ENCODE measurements around the gene ABHD8. TPM values are rescaled to one million over a fixed set of nuclear protein-coding genes. Genes with fewer than 3 reads are reported as not detected.
"Not testable (repeated sequence)": the region's sequence is repeated elsewhere in the genome, so short reads cannot be mapped to it uniquely, and the experiment has no call there.

The ABHD8 gene
- total and polyA plus RNA-seq, 2 of the 4 experiments (the other 2 are of a cell fraction): 3.9 to 10.2 TPM

GRCh38 chr19:17296273-17296672, 7.0 kb downstream of the ABHD8 start:
- Histone ChIP-seq H2BK5ac (ENCODE audit: low read depth, low read length, poor library complexity, severe bottlenecking) (no peak overlapping the region), H3K79me1 (ENCODE audit: low read depth in 1 of 2, low read length in 2 of 2) (peaks cover 0 to 24% of the 10 kb centered on the region in 2 experiments; a peak in 3 of 4 replicates), H3K14ac (replicated peaks; ENCODE audit: low read depth, low read length) (no peak overlapping the region), H3K27ac (ENCODE audit: insufficient read depth, low read length) (no peak overlapping the region), H2AK5ac (ENCODE audit: low read depth, low read length) (no peak overlapping the region), H3K9ac (ENCODE audit: low read depth, low read length) (no peak overlapping the region), H2BK20ac (ENCODE audit: low read depth, low read length) (no peak overlapping the region), H2AFZ (replicated peaks; ENCODE audit: low read length, poor library complexity) (no peak overlapping the region), H4K91ac (ENCODE audit: insufficient read depth, low read depth, low read length) (no peak overlapping the region), H4K8ac (ENCODE audit: low read depth in 2 of 2, low read length in 2 of 2) (no peak overlapping the region), H3K9me1 (ENCODE audit: insufficient read depth, low read length) (peaks cover 4% of the 10 kb centered on the region), H3K4me2 (ENCODE audit: low read depth, low read length) (no peak overlapping the region), H3K18ac (ENCODE audit: low read depth, low read length) (no peak overlapping the region), H3K4me3 (ENCODE audit: insufficient read depth, low read depth, low read length) (no peak overlapping the region), H3K23ac (ENCODE audit: low read depth, low read length) (no peak overlapping the region), H4K5ac (ENCODE audit: low read depth, low read length) (no peak overlapping the region), H4K20me1 (ENCODE audit: insufficient read depth, low read length) (0 out of 2 replicates have a peak, but pooled peaks cover 3% of the 10 kb centered on the region), H3K9me3 (ENCODE audit: control insufficient read depth, insufficient read depth, low read length) (peaks cover 4% of the 10 kb centered on the region), H2AK9ac (replicated peaks; ENCODE audit: low read depth, low read length, poor library complexity) (no peak overlapping the region), H3K36me3 (ENCODE audit: control insufficient read depth, insufficient read depth, low read length) (peaks cover 13% of the 10 kb centered on the region), H3K56ac (ENCODE audit: extremely low read depth, insufficient read depth, low read length) (no peak overlapping the region), H2BK120ac (ENCODE audit: low read depth, low read length) (no peak overlapping the region), H2BK15ac (ENCODE audit: low read depth, low read length) (no peak overlapping the region), H3K27me3 (ENCODE audit: control insufficient read depth, insufficient read depth, low read length) (no peaks in the 10 kb centered on the region), H3K4ac (ENCODE audit: low read depth, low read length) (no peak overlapping the region), H3K4me1 (ENCODE audit: control insufficient read depth, insufficient read depth, low read length) (no peaks in the 10 kb centered on the region)
- WGBS, 2 experiments (ENCODE audit: extremely low coverage in 2 of 2, insufficient read length in 1 of 2): 65% methylated on average over 2 of the region's 4 CpGs; no CpG with 5 or more reads in 1 of the 2 experiments
- intact Hi-C loops (cut with micrococcal nuclease): no loop called here
- ChIA-PET POLR2A (ENCODE audit: unreplicated experiment) (no interaction called here), CTCF (no interaction called here)
- DNase-seq (peak; percentile 36), ATAC-seq (ENCODE audit: low read depth) (no peak)
- TF ChIP-seq RAD21 (IDR thresholded peaks at IDR 0.05; ENCODE audit: low read length) (no peak), SMC3 (IDR thresholded peaks at IDR 0.05; ENCODE audit: low read depth, low read length) (0 out of 2 replicates have a peak, but pooled peaks have one; percentile 8), CTCF (conservative IDR thresholded peaks at IDR 0.05; ENCODE audit: low read depth, low read length) (peak; percentile 26)
- no TSS peak for BruUV-seq (replicated peaks)
- dilution Hi-C loops (cut with HindIII; ENCODE audit: low sequenced_read_pairs, unreplicated experiment): no loop called here
- in situ Hi-C loops (cut with MboI; ENCODE audit: low sequenced_read_pairs): no loop called here

GRCh38 chr19:17295551-17295950, 7.7 kb downstream of the ABHD8 start:
- H3K18ac ChIP-seq (ENCODE audit: low read depth, low read length); H2BK15ac ChIP-seq (ENCODE audit: low read depth, low read length); H4K20me1 ChIP-seq (ENCODE audit: insufficient read depth, low read length); H3K4me2 ChIP-seq (ENCODE audit: low read depth, low read length); H4K8ac ChIP-seq (ENCODE audit: low read depth in 2 of 2, low read length in 2 of 2); H3K4me3 ChIP-seq (ENCODE audit: insufficient read depth, low read depth, low read length); H3K14ac ChIP-seq (replicated peaks; ENCODE audit: low read depth, low read length); H3K56ac ChIP-seq (ENCODE audit: extremely low read depth, insufficient read depth, low read length); H2BK20ac ChIP-seq (ENCODE audit: low read depth, low read length); CTCF ChIA-PET; H3K23ac ChIP-seq (ENCODE audit: low read depth, low read length); H3K27me3 ChIP-seq (ENCODE audit: control insufficient read depth, insufficient read depth, low read length); H4K5ac ChIP-seq (ENCODE audit: low read depth, low read length); in situ Hi-C loops (cut with MboI; ENCODE audit: low sequenced_read_pairs); H2AK5ac ChIP-seq (ENCODE audit: low read depth, low read length); H3K9me1 ChIP-seq (ENCODE audit: insufficient read depth, low read length); intact Hi-C loops (cut with micrococcal nuclease); H3K9me3 ChIP-seq (ENCODE audit: control insufficient read depth, insufficient read depth, low read length); H3K4ac ChIP-seq (ENCODE audit: low read depth, low read length); H2BK5ac ChIP-seq (ENCODE audit: low read depth, low read length, poor library complexity, severe bottlenecking); H3K4me1 ChIP-seq (ENCODE audit: control insufficient read depth, insufficient read depth, low read length); DNase-seq; POLR2A ChIA-PET (ENCODE audit: unreplicated experiment); H2BK120ac ChIP-seq (ENCODE audit: low read depth, low read length); H3K9ac ChIP-seq (ENCODE audit: low read depth, low read length); ATAC-seq (ENCODE audit: low read depth); dilution Hi-C loops (cut with HindIII; ENCODE audit: low sequenced_read_pairs, unreplicated experiment); BruUV-seq (replicated peaks); H3K27ac ChIP-seq (ENCODE audit: insufficient read depth, low read length); H4K91ac ChIP-seq (ENCODE audit: insufficient read depth, low read depth, low read length); H2AFZ ChIP-seq (replicated peaks; ENCODE audit: low read length, poor library complexity); H2AK9ac ChIP-seq (replicated peaks; ENCODE audit: low read depth, low read length, poor library complexity): not testable (repeated sequence)
- peaks cover 0 to 24% of the 10 kb centered on the region in 2 experiments; a peak in 3 of 4 replicates for H3K79me1 ChIP-seq (ENCODE audit: low read depth in 1 of 2, low read length in 2 of 2)
- no CpG with 5 or more reads among the region's 6 CpGs for WGBS, 2 experiments (ENCODE audit: extremely low coverage in 2 of 2, insufficient read length in 1 of 2)
- H3K36me3 ChIP-seq (ENCODE audit: control insufficient read depth, insufficient read depth, low read length): peaks cover 13% of the 10 kb centered on the region

Measured in IMR-90 (cell line).